AG04450 (cell line): ENCODE data around the gene IKBKE. TPM values are rescaled to one million over a fixed set of nuclear protein-coding genes. Genes with fewer than 3 reads are reported as not detected.
A peak's percentile ranks its signal among the peaks of the same experiment; 100 is the strongest.

Source experiments
- CTCF ChIA-PET: fragments of 300-600, 350-600 bp; formaldehyde crosslinking; extraction: SDS; loops from one replicate; lab custom pipeline; 2022; ENCODE audit warnings: antibody characterized with exemption, inconsistent platforms; lab: Charles Lee
- POLR2A ChIA-PET: fragments of 350-600 bp; formaldehyde crosslinking; extraction: SDS; loops from one replicate; lab custom pipeline; 2021; ENCODE audit warnings: antibody characterized with exemption, inconsistent platforms; lab: Yijun Ruan, JAX
- DNase-seq: peaks from one replicate; pipeline ENCODE4 v3.0.0-alpha.2; 2011; ENCODE audit warnings: low read depth, low spot score
- H3K27ac ChIP-seq: one replicate; pipeline ENCODE4 v1.5.1; 2012; ENCODE audit warnings: low read depth, low read length, control low read depth
- H3K27me3 ChIP-seq: one replicate; pipeline ENCODE4 v1.6.0; 2012; ENCODE audit warnings: low read length; ENCODE audit not compliant: control insufficient read depth, insufficient read depth
- H3K4me3 ChIP-seq: 2 replicates; pipeline ENCODE4 v1.5.1; 2011; ENCODE audit warnings: mild to moderate bottlenecking, low read depth, low read length, control low read depth
- H3K9me3 ChIP-seq: 2 replicates; pipeline ENCODE4 v1.5.1; 2012; ENCODE audit warnings: low read length; ENCODE audit not compliant: control insufficient read depth, insufficient read depth
- CTCF ChIP-seq: IDR thresholded peaks from 2 replicates; pipeline ENCODE4 v1.5.1; 2011; ENCODE audit warnings: low read depth, low read length, control low read depth, inconsistent platforms
- polyA plus RNA-seq: library from polyadenylated mRNA; depleted of rRNA; stranded (reverse); fragments of >200 nt; gene quantifications from 2 replicates; pipeline ENCODE4 v1.2.3, GENCODE V29; 2011

The IKBKE gene
- polyA plus RNA-seq, 1 experiment: 20.8 TPM

GRCh38 chr1:206507284-206508129 lies 37.2 kb downstream of the IKBKE start, which contains the start of gene RASSF5:
Gene RASSF5, plus strand, starts transcription at chr1:206507531. Its CDS starts 72 bp downstream, at chr1:206507603.
- CTCF ChIA-PET: interaction anchor here (0.8 to 3.9 kb wide), 7 partner anchors 11 to 123 kb away, joined by 3 to 24 read pairs (median 5); partner anchors contain the start of gene EIF2D
- Histone ChIP-seq H3K9me3 (no peaks in the 10 kb centered on the region; the same call in 1 of the 2 replicates), H3K4me3 (peak within 1 kb of the TSS; percentile 60), H3K27me3 (peaks cover 8% of the 10 kb centered on the region), H3K27ac (no peak within 1 kb of the TSS)
- TF ChIP-seq CTCF: no peak
- DNase-seq: no peak
- POLR2A ChIA-PET: interaction anchor here (1.2 to 1.3 kb wide), 2 partner anchors 17 to 105 kb away, joined by 3 to 10 read pairs; partner anchors contain the start of gene EIF2D

GRCh38 chr1:206508130-206508889 lies 38.0 kb downstream of the IKBKE start:
- CTCF ChIA-PET: interaction anchor here (3.9 kb wide), 1 partner anchor 76 kb away, joined by 24 read pairs; no protein-coding TSS in a partner anchor

GRCh38 chr1:206508956-206509355 lies 38.7 kb downstream of the IKBKE start:
- ChIA-PET CTCF (interaction anchor here (2.0 kb wide), 1 partner anchor 75 kb away, joined by 5 read pairs; no protein-coding TSS in a partner anchor), POLR2A (interaction anchor here (0.7 kb wide), 1 partner anchor 9 kb away, joined by 3 read pairs; no protein-coding TSS in a partner anchor)
- peak; percentile 42 for DNase-seq
- no peak overlapping the region for H3K27ac ChIP-seq
- H3K27me3 ChIP-seq: peaks cover 8% of the 10 kb centered on the region
- peak overlapping the region; percentile 60; the same call in 1 of the 2 replicates for H3K4me3 ChIP-seq
- no peak for TF ChIP-seq CTCF
- no peaks in the 10 kb centered on the region; the same call in 1 of the 2 replicates for H3K9me3 ChIP-seq

More at GRCh38 chr1:206508130-206508889, 38.0 kb downstream of the IKBKE start:
- POLR2A ChIA-PET: no interaction called here
- no peak for DNase-seq
- Histone ChIP-seq H3K4me3 (peak overlapping the region; percentile 60), H3K9me3 (no peaks in the 10 kb centered on the region; the same call in 1 of the 2 replicates), H3K27ac (no peak overlapping the region), H3K27me3 (peaks cover 8% of the 10 kb centered on the region)
- TF ChIP-seq CTCF: no peak

- POLR2A ChIA-PET: interaction anchor here (0.7 kb wide), 1 partner anchor 9 kb away, joined by 3 read pairs; no protein-coding TSS in a partner anchor
Measured at GRCh38 chr1:206509612-206510257, 39.5 kb downstream of the IKBKE start.

More at GRCh38 chr1:206509612-206510257, 39.5 kb downstream of the IKBKE start:
- peaks cover 8% of the 10 kb centered on the region for H3K27me3 ChIP-seq
- H3K27ac ChIP-seq: no peak overlapping the region
- no peak for DNase-seq
- no peaks in the 10 kb centered on the region; the same call in 1 of the 2 replicates for H3K9me3 ChIP-seq
- H3K4me3 ChIP-seq: no peak overlapping the region
- TF ChIP-seq CTCF: no peak
- CTCF ChIA-PET: interaction anchor here (1.0 to 2.0 kb wide), 2 partner anchors 34 to 74 kb away, joined by 3 to 5 read pairs; no protein-coding TSS in a partner anchor
